Dermis blood vessel endothelial cell (primary cell): Measurements from ENCODE around the gene UCP1. TPM values are rescaled to one million over a fixed set of nuclear protein-coding genes. Genes with fewer than 3 reads are reported as not detected.
"Not testable (repeated sequence)": the region's sequence is repeated elsewhere in the genome, so short reads cannot be mapped to it uniquely, and the experiment has no call there.

Experiments
- DNase-seq: peaks from one replicate; pipeline ENCODE4 v3.0.0; 2010
- total RNA-seq: library from RNA; depleted of rRNA; stranded (reverse); fragments of >200 nt; gene quantifications from 2 replicates; pipeline ENCODE4 v1.2.3, GENCODE V29; 2014

The UCP1 gene
- total RNA-seq, 1 donor from 2014 or later: not detected

DNA sequence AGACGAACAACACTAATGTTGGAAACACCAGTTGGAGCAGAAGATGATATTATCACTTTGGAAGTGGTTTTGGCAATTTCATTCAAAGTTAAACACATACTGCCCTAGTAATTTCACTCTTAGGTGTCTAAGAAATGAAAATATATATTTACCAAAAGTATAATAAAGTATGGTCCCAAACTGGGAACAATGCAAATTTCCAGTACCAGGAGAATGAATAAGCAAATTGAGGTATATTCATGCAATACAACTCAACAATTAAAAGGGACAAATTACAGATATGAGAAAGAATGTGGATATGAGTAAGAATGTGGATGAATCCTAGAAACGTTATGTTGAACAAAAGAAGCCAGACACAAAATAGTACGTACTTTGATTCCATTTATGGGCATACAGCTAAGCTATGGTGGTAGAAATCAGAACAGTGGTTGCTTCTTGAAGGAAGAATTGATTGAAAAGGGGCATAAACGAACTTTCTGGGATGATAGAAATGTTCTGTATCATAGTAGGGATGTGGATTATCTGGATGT lies 34.7 kb downstream of the UCP1 start:
- DNase-seq: peak; percentile 2

DNA sequence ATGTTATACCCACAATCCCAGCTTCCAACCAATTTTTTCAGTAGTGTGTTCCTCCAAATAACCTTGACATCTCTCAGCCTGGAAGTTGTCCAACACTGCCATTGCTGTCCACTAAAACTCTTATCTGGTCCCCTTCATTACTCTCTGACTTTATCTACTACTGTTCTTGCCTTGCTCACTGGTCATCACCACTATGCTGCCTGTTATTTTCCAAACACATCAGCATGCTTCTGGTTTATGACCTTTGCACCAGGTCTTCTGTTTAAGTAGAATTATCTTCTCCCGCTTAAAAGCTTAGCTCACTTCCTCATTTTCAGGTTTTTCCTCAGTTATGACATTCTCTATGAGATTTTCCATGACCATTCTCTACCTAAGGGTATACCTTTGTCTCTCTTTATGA lies 39.3 kb downstream of the UCP1 start:
- DNase-seq: no peak

DNA sequence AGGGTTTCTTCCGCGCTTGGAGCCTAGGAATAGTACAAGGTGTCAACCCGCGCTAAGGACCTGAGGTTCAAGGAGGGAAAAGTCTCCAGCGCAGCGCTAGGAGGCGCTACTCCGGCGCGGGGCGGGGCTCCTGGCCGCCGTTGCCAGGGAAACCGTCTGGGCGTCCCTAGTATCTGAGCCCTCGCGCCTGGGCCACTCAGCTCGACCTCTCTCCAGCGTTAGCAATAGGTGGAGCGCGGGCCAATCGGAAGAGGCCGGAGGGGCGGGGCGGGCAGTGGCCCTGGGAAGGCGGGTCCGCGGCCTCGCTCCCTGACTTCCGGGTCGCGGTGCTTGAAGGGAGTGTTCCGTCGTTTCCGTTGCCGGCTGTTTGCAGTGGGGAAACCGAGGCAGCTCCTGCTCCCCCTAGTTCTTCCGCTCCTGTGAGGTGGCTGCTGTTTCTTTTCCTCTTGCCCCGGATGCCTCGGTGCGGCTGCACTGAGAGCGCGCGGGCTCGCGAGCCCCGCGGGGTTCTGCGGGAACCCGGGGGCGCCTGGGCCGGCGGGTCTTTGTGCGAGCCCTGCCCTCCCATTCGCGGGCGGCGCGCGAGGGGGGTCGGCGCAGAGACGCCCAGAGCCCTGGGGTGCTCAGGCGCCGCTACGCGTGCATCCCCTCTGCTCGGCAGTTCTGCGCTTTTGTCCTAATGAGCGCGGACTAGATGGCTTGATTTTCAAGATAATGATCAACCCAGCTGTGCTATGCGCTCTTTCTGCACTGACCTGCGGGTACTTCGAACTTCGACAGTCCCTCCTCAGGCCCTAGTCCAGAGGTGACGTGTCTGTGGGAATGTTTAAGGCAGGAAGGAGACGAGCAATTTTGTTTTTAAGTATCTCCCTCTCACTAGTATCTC lies 44.7 kb downstream of the UCP1 start, which contains the start of gene ELMOD2:
Gene ELMOD2, plus strand, starts transcription at position 312 of the 886 bp plus-strand sequence. CDS start 1,261 bp downstream, outside the sequence.
- peak; percentile 97 for DNase-seq

DNA sequence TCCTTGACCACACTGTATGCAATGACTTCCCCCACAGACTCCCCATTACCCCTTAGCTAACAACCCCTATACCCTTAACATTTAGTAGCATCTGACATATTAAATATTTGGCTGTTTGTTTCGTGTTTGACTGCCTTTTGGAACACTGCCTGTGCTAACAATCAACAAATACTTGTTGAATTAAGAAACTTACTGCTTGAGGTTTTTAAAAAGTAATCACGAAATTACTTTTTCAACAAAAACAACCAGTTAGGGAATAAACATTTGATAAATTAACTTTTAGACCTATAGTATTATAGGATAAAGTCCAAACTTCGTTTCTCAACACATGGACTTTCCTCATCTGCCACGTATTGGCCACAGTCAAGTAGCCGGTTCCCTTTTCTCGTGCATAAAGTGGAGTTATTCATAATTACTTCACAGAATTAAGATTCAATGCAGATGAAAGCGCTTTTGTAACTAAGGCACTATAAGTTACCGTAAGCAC lies 45.3 kb downstream of the UCP1 start:
- DNase-seq: no peak

DNA sequence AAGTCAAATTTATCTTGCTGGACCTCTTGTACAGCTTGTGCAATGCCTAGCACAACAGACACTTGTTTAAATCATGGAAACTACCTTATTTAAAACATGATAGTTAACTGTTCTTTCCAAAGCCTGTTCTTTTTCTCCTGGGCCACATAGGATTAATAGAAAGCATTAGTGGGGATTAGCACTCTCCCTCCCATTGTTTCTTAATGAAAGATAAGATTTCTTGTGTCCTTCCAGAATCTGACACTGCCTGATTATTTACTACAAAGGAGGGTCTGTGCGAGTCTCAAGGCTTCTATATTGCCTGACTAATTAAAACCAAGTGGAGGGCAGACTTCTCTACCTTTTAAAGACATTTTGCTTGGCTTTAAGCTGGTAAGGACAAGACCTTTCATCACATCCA lies 53.3 kb downstream of the UCP1 start:
- no peak for DNase-seq

DNA sequence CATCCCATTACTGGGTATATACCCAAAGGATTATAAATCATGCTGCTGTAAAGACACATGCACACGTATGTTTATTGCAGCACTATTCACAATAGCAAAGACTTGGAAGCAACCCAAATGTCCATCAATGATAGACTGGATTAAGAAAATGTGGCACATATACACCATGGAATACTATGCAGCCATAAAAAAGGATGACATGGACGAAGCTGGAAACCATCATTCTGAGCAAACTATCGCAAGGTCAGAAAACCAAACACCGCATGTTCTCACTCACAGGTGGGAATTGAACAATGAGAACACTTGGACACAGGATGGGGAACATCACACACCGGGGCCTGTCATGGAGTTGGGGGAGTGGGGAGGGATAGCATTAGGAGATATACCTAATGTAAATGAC lies 55.0 kb downstream of the UCP1 start:
- not testable (repeated sequence) for DNase-seq

Other genes with a start within 250 kb of the UCP1 start
- 54.3 and 55.1 TPM in 2 replicates for gene SCOC, start 195.3 kb downstream of the UCP1 start, total RNA-seq
- 0.34 and 0.51 TPM in 2 replicates for gene CLGN, start 141.3 kb downstream of the UCP1 start, total RNA-seq
- not detected in 2 replicates for gene MGAT4D, start 70.7 kb downstream of the UCP1 start, total RNA-seq
- gene ELMOD2, start 44.8 kb downstream of the UCP1 start, total RNA-seq: 26.6 and 35.1 TPM in 2 replicates
- 76.6 and 83.4 TPM in 2 replicates for gene TBC1D9, start 187.4 kb upstream of the UCP1 start, total RNA-seq